NB4 (cell line): ENCODE data around the gene PIGO.

Source experiments
- CTCF ChIP-seq: IDR thresholded peaks from one replicate; pipeline ENCODE4 v1.5.1; 2012; ENCODE audit warnings: low read depth, low read length
- MYC ChIP-seq: IDR thresholded peaks from 2 replicates; pipeline ENCODE4 v1.6.1; 2011; ENCODE audit warnings: low read depth, low read length
- POLR2A ChIP-seq: IDR thresholded peaks from 2 replicates; pipeline ENCODE4 v1.6.1; 2011; ENCODE audit warnings: mild to moderate bottlenecking; ENCODE audit not compliant: insufficient read length; ENCODE audit errors: extremely low read depth
- TF ChIP-seq, protein P1 (sequence below): IDR thresholded peaks from 2 replicates; pipeline ENCODE4 v1.6.1; 2011; ENCODE audit warnings: low read depth, low read length

DNA sequence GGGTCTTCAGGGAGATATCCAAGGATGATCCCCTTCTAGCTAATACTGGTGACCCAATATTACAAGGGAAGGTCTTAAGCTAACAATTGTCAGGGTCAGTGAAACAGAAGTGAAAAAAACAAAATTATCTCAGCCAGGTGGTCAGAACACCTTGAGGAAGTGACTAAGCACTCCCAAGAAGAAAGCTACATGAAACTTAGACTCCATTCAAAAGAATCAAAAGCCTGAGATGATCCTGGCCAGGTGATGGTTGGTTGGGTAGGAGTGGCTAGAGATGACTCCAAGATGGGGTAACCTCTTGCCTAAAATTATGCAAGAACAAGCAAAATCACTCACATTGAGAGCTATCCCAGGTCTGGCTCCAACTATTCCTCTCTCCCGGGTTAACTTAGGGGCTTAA is 29.3 kb downstream of the PIGO start:
- no peak for TF ChIP-seq POLR2A
- no peak for TF ChIP-seq CTCF
- TF ChIP-seq, protein P1, sequence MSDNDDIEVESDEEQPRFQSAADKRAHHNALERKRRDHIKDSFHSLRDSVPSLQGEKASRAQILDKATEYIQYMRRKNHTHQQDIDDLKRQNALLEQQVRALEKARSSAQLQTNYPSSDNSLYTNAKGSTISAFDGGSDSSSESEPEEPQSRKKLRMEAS = no peak
- no peak for TF ChIP-seq MYC
